Fibroblast of upper back skin (primary cell): Measurements from ENCODE around the gene GPX8.
A peak's percentile ranks its signal among the peaks of the same experiment; 100 is the strongest.

ENCODE experiments used
- DNase-seq: peaks from one replicate; pipeline ENCODE4 v3.0.0-alpha.2; 2013

GPX8 gene

DNA sequence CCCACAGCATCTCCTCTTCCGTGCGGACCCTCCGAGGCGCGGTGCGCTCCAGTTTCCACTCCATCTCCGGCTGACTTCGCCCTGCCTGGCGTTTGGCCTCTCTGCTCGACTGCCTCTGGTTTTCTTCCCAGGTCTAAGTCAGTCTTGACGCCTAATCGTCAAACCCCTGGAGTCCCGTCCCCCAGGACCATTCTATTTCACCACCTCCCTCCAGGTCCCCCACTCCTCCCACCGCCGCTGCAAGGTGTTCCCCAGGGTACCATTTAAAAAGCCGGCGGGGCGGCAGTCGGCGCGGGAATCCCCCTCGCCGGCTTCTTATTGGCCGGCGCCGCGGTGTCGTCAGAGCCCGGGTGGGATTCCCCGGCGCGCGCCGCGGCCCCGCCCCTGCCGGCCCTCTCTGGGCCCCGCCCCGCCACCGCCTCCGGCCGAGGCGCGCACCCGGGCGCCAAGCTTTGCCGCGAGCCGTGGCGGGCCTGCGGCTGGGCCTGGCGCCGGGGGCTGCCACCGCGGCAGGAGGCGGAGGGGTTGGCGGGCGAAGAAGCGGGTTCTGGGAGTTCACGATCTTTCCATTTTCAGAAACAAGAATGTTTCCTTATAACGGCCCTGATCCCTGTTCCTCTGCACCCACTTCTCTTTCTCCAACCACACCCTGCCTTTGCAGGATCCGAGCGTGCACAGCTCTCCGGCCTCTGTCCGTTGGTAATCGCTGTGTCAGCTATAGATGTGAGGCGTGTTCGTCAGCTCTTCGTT lies 13.1 kb downstream of the GPX8 start, which contains the start of gene CDC20B:
TSS of gene CDC20B (minus strand) at position 241 of the 750 bp plus-strand sequence. CDS start at position 64, 177 bp downstream.
- DNase-seq = peak; percentile 65

DNA sequence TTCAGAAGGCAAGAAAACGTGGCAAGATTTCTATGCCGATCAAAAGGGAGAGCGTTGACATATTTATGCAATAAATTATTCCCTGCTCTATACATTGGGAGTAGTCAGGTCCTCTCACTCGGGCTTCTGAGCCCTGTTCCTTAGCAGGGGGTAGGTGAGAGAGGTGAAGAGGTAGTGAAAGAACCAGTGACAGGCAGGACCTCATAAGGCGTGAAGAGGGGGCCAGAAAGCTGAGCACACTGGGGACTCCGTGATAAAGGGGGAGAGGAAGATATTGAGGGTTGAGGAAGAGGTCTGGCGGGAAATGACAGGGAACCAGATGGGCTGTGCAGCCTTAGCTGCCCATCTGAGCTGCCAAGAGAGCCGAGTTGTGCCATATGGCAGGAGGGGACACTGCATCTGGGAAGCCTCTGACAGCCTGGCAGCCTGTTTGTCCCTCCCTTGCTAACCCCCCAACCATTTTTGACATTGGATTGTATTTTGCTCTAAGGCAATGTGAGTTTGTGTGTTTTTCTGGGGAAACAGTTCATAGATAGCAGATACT lies 13.8 kb downstream of the GPX8 start:
- no peak for DNase-seq

DNA sequence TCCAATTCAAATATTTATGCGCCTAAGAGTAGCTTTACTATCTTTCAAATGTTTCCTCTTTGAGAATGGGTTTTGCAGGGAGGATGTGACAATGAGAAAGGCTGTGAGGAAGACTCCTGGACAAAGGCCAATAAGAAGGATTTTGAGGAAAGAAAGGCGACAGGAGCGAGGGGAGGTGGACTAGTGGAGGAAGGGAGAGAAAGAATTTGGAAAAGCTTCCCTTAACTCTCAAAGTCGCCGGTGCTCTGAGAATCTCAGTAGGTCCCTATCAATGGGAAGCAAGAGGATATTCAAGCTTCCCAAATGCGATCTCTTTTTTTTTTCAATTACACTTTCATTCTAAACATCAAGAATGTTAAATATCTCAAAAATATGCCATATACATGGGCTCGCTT lies 15.8 kb downstream of the GPX8 start:
- no peak for DNase-seq

DNA sequence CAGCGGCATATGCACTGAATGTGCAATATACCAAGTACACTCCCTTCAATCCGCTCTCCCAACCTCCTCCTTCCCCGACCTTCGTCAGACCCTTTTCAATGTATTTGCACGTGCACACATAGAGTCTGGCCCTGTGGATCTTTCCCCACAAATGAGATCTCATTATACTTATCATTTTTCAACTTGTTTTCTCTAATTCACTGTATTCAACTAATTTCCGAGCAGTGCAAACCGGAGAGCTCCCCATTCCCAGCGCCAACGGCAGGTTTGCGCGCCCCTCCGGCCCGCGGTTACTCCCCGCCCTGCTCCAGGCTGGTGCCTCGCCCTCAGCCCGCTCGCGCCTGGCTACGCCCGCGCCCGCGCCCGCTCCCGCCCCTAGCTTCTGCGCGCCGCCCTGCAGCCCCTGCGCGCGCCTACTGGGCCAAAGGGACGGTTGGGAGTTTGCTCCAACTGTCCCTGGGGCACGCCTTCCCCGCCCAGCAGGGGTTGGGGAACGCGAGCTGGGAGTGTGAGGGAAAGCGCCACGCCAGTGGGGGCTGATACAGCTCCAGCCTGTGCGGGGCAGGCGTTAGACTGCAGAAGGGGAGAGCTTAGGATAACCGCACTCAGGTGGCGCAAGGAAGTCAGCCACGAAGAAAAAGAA lies 16.3 kb downstream of the GPX8 start:
- no peak for DNase-seq

DNA sequence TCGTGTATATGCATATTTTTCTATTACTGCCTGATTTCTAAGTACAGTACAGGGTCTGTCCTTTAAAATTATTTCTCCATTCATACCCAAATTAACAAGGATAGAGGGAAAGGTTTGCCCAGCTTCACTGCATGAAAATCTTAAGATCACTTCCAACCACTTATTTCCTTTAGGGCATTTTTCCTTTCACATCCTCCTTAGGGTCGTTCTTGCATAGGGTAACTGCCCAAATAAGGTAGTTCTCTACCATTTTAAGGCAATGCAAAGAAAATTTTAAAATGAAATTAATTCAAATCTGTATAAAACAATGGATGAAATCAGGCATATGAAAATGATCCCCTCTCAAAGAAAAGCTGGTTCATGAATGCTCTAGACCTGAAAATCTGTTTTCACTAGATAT lies 17.1 kb downstream of the GPX8 start:
- no peak for DNase-seq

DNA sequence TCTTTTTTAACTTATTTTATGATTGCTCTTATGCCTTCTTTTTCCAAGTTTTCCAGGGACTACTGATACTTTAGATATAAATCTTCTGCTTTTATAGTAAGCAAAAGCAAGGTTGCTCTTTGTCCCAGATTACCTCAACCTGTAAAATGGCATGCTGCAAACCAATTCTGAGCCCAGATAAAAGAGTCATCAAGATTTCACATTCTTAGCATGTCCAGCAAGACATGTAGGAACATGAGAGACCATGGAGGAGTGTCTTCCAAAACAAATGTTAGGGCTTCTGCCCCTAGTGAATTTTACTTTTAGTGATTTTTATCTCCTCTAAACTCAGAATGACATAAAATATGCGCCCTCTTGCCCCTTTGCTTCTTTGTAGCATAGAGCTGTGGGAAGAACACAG lies 20.0 kb downstream of the GPX8 start:
- DNase-seq = no peak

DNA sequence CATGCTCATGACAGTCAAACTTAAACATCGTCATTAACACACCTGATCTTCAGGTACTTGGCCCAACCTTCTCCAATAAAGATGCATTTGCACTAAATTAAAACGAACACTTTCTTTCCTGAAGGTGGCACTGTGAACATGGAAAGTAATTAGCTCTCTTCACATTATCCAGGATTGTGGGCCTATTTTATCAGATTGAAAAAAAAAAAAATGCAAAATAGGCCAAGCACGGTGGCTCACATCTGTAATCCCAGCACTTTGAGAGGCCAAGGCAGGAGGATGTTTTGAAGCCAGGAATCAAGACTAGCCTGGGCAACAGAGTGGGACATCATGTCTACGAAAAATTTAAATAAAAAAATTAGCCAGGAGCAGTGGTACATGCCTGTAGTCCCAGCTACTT lies 27.4 kb downstream of the GPX8 start:
- no peak for DNase-seq

DNA sequence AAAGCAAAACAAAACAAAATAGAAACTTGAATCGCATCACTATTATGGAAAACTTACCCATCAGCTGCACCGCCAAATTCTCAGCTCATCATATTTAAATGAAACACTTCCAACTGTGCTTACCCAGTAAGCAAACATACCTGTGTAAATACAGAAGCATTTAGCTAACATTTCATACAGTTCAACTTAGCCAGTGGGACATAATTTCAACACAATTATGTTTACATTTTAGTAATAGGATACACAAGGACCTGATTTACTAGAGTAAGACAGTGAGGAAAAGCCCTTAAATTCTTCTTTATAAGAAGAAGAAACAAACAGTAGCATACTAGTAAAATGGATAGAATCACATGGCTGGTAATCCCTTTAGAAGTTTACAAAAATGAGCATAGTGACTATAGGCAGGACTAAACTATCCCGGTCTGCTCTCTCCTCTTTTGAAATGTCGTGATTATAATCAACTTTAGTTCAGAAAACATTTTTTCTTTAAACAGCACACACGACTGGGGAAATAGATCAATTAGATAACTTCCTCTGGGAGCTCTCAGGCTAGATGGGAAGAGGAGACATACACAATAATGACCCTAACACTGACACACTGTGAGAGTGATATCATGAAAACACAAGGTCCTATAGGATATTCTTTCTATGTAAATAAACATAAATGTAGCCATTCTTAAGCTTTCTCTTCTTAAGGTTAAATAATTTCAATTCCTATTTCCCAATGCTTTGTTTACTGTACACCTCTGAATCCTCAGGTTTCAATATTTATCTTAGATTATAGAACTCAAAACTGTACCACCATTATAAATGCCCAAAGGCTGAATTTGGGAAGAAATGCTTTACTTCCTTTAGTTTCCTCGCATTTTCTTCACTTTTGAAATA lies 28.9 kb downstream of the GPX8 start:
- DNase-seq = no peak

DNA sequence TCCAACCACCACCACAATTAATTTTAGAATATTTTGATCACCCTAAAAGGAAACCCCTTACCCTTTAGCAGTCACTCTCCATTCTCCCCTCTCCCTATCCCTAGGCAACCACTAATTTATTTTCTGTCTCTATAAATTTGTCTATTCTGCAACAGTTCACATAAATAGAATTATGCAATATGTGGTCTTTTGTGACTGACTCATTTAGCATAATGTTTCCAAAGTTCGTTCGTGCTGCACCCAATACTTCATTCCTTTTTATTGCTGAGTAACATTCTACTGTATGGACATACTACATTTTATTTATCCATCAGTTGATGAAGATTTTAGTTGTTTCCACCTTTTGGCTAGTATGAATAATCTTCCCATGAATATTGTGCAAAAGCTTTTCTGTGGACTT lies 31.2 kb downstream of the GPX8 start:
- DNase-seq = no peak

DNA sequence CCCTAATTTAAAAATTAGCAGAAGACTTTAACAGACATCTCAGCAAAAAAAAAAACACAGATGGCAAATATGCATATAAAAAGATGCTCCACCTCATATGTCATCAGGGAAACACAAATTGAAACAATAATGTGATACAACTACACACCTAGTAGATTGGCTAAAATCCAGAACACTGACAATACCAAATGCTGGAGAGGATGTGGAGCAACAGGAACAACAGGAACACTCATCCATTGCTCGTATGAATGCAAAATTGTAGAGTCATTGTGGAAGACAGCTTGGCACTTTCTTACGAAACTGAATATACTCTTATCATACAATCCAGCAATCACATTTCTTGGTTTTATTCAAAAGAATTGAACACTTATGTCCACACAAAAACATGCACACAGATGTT lies 45.0 kb downstream of the GPX8 start:
- no peak for DNase-seq

DNA sequence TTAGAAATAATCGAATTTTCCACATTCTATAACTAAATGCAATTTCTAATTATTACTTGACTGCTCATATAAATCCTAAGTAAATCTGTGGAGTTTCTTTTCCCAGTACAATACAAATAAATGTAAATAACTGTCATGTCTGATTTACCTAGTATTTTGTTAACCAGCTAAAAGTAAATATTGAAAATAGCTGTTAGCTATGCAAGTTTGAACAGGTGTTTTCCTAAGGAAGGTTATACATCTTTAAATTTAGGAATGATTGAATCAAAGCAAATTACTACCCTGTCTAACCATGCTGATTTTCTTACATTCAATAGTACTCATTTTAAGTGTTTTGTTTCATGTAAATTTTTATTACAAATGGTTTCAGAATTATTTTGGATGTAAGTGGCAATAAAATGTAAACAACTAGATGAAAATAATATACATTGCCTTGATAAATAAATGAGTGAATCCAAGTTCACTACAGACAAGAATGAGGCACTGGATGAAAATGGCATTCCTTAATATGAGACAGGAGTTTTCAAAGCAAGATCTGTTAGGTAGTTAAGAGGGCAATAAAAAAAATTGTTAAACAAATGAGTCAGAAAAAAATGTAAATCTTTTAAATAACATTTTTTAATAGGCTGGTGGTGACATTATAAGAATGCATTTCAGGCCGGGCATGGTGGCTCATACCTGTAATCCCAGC lies 51.4 kb downstream of the GPX8 start:
- no peak for DNase-seq
